K562 (cell line): ENCODE data around the gene COG4. TPM values are rescaled to one million over a fixed set of nuclear protein-coding genes. Genes with fewer than 3 reads are reported as not detected.

Source experiments
- BCL6 ChIP-seq: fragments of 250-450 bp; sonication (Bioruptor Pico); IDR thresholded peaks from 2 replicates; pipeline ENCODE4 v1.4.0; 2020
- DPF2 ChIP-seq: fragments of 450-650 bp; IDR thresholded peaks from 2 replicates; pipeline ENCODE4 v1.6.1; 2016
- EHMT2 ChIP-seq: fragments of 450-650 bp; IDR thresholded peaks from 2 replicates; pipeline ENCODE4 v1.6.1; 2018; ENCODE audit warnings: antibody characterized with exemption
- RNF2 ChIP-seq: sonication (generic); IDR thresholded peaks from 2 replicates; pipeline ENCODE4 v1.6.1; 2016
- TBP ChIP-seq: optimal IDR thresholded peaks from 2 replicates; pipeline ENCODE3; 2011; ENCODE audit warnings: low read depth, low read length, improper control_type of control experiment
- ZC3H4 ChIP-seq: sonication (generic); formaldehyde crosslinking; IDR thresholded peaks from 2 replicates; pipeline ENCODE4 v1.9.0; 2021; ENCODE audit warnings: missing genetic modification reagents, borderline replicate concordance
- polyA plus RNA-seq, 8 experiments: library from polyadenylated mRNA; depleted of rRNA in 4 of 8; stranded (reverse) in 5 of 8; unstranded in 3 of 8; fragments of >200 nt; fragmentation: Nextera tagmentation in 2 of 8; fragmentation: Illumina TruSeq in 1 of 8; extraction: Ambion mirVana in 2 of 8; extraction: Trizol in 1 of 8; gene quantifications; 2 replicates each; pipeline versions ENCODE4 v1.2.1 to v1.2.3, GENCODE V29; 2011 to 2014; ENCODE audit warnings: inconsistent platforms in 1 of 8, missing spikeins in 1 of 8
- total RNA-seq, 7 experiments: library from RNA; depleted of rRNA in 6 of 7; stranded (reverse); fragments of >200 nt in 6 of 7; fragmentation: Illumina TruSeq in 2 of 7; extraction: Trizol in 2 of 7; gene quantifications; 2 replicates each; pipeline versions ENCODE4 v1.2.1 to v1.2.3, GENCODE V29; 2011 to 2021; ENCODE audit warnings: low replicate concordance in 1 of 7
- TF ChIP-seq, protein P1 (sequence below): fragments of 250-450 bp; sonication (Bioruptor Pico); IDR thresholded peaks from 2 replicates; pipeline ENCODE4 v1.4.0; 2020; ENCODE audit warnings: mild to moderate bottlenecking, moderate library complexity
- TF ChIP-seq, protein P2 (sequence below): fragments of 250-450 bp; sonication (Bioruptor Pico); IDR thresholded peaks from 2 replicates; pipeline ENCODE4 v1.4.0; 2020
- TF ChIP-seq, protein P3 (sequence below), 2 experiments: fragments of 450-650 bp; IDR thresholded peaks; 2 replicates each; pipeline ENCODE4 v1.6.1; 2016; ENCODE audit warnings: mild to moderate bottlenecking in 2 of 2, borderline replicate concordance in 1 of 2, low read depth in 1 of 2, moderate library complexity in 1 of 2

Gene COG4
- total and polyA plus RNA-seq, 9 of the 15 experiments (the other 6 are each of a cell fraction or from before 2014, with no cell fraction given) = 13.7 to 73.9 (median 44.2) TPM

DNA sequence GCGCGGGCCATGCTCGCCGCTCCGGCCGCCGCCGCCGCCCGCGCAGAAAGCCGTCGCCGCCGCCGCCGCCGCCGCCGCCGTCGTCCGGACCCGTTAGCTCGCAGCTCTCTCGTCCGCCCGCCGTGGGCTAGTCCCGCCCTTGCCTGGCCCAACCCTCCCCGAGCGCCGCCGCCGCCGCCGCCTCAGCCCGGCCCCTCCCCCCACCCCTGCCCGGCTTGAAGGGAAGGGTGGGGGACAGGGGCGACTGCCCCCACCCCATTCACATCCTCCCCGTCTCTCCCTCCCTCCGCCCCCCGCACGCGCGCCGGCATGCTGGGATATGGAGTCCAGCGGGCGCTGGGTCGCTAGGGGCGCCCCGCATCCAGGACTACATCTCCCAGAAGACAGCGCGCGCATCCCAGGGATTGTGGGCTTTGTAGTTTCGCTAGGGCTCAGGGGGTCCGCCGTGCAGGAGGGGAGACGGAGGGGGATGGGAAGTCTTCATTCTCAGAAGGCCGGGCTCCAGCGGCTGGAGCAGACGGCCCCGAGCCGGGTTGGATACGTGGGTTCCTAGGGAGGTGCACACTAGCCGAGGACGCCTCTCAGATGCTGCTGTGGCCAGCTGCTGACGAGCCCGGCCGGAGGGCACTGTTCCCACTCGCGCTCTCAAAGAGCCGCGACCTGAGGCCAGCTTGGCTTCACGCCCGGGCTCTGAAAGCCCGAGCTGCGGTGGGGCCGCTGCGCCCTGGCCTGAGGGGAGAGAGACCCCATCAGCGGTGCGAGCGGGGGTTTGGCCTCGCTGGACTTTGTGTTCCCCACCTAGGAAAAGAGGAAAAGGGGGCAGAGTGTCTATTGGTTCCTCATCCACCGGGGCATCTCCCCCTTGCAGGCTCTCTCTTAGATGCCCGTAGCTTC, 84.1 kb downstream of the COG4 start, which contains the start of gene ST3GAL2 (continued):
- TF ChIP-seq, protein P1, sequence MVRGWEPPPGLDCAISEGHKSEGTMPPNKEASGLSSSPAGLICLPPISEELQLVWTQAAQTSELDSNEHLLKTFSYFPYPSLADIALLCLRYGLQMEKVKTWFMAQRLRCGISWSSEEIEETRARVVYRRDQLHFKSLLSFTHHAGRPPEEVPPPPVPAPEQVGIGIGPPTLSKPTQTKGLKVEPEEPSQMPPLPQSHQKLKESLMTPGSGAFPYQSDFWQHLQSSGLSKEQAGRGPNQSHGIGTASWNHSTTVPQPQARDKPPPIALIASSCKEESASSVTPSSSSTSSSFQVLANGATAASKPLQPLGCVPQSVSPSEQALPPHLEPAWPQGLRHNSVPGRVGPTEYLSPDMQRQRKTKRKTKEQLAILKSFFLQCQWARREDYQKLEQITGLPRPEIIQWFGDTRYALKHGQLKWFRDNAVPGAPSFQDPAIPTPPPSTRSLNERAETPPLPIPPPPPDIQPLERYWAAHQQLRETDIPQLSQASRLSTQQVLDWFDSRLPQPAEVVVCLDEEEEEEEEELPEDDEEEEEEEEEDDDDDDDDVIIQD (CRISPR knock-in tag) = no peak
- TF ChIP-seq, protein P2, sequence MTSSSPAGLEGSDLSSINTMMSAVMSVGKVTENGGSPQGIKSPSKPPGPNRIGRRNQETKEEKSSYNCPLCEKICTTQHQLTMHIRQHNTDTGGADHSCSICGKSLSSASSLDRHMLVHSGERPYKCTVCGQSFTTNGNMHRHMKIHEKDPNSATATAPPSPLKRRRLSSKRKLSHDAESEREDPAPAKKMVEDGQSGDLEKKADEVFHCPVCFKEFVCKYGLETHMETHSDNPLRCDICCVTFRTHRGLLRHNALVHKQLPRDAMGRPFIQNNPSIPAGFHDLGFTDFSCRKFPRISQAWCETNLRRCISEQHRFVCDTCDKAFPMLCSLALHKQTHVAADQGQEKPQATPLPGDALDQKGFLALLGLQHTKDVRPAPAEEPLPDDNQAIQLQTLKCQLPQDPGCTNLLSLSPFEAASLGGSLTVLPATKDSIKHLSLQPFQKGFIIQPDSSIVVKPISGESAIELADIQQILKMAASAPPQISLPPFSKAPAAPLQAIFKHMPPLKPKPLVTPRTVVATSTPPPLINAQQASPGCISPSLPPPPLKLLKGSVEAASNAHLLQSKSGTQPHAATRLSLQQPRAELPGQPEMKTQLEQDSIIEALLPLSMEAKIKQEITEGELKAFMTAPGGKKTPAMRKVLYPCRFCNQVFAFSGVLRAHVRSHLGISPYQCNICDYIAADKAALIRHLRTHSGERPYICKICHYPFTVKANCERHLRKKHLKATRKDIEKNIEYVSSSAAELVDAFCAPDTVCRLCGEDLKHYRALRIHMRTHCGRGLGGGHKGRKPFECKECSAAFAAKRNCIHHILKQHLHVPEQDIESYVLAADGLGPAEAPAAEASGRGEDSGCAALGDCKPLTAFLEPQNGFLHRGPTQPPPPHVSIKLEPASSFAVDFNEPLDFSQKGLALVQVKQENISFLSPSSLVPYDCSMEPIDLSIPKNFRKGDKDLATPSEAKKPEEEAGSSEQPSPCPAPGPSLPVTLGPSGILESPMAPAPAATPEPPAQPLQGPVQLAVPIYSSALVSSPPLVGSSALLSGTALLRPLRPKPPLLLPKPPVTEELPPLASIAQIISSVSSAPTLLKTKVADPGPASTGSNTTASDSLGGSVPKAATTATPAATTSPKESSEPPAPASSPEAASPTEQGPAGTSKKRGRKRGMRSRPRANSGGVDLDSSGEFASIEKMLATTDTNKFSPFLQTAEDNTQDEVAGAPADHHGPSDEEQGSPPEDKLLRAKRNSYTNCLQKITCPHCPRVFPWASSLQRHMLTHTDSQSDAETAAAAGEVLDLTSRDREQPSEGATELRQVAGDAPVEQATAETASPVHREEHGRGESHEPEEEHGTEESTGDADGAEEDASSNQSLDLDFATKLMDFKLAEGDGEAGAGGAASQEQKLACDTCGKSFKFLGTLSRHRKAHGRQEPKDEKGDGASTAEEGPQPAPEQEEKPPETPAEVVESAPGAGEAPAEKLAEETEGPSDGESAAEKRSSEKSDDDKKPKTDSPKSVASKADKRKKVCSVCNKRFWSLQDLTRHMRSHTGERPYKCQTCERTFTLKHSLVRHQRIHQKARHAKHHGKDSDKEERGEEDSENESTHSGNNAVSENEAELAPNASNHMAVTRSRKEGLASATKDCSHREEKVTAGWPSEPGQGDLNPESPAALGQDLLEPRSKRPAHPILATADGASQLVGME (CRISPR knock-in tag) = peak; percentile 63; the same call in 1 of the 2 replicates
- peak; percentile 95 for TF ChIP-seq RNF2
- TF ChIP-seq, protein P3, sequence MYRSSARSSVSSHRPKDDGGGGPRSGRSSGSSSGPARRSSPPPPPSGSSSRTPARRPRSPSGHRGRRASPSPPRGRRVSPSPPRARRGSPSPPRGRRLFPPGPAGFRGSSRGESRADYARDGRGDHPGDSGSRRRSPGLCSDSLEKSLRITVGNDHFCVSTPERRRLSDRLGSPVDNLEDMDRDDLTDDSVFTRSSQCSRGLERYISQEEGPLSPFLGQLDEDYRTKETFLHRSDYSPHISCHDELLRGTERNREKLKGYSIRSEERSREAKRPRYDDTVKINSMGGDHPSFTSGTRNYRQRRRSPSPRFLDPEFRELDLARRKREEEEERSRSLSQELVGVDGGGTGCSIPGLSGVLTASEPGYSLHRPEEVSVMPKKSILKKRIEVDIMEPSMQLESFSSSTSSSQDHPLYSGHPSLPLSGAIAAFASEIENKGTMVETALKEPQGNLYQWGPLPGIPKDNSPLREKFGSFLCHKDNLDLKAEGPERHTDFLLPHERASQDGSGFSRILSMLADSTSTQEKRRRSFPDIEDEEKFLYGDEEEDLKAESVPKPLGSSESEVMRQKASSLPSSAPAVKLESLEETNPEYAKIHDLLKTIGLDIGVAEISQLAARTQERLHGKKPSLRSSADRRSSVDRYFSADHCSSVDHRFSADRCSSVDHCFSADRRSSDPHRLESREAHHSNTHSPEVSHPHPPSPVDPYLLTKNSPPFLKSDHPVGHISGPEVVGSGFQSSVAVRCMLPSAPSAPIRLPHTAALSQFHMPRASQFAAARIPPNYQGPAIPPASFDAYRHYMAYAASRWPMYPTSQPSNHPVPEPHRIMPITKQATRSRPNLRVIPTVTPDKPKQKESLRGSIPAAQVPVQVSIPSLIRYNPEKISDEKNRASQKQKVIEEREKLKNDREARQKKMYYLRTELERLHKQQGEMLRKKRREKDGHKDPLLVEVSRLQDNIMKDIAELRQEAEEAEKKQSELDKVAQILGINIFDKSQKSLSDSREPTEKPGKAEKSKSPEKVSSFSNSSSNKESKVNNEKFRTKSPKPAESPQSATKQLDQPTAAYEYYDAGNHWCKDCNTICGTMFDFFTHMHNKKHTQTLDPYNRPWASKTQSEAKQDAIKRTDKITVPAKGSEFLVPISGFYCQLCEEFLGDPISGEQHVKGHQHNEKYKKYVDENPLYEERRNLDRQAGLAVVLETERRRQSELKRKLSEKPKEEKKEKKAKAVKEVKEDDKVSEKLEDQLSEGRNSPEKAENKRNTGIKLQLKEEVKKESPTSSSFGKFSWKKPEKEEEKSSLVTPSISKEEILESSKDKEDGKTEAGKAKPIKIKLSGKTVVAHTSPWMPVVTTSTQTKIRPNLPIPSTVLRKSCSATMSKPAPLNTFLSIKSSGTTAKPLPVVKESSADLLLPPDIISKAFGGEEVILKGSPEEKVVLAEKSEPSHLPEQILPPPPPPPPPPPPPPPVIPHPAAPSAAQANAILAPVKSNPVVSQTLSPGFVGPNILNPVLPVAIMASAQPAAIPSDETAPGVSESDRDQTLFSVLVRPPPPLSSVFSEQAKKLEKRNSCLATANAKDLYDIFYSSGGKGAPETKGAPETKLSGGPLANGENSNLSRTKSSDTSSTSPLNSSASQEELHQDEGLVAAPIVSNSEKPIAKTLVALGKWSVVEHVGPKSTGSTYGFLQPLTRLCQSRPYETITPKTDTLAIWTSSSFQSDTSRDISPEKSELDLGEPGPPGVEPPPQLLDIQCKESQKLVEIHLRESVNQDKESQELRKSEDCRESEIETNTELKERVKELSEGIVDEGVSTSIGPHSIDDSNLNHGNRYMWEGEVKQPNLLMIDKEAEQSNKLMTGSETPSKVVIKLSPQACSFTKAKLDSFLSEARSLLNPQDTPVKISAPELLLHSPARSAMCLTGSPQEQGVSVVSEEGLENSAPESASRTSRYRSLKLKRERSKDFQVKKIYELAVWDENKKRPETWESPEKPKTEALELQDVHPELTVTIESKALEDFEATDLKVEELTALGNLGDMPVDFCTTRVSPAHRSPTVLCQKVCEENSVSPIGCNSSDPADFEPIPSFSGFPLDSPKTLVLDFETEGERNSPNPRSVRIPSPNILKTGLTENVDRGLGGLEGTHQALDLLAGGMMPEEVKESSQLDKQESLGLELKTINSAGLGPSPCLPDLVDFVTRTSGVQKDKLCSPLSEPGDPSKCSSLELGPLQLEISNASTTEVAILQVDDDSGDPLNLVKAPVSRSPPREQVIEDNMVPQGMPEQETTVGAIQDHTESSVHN (IDR thresholded peaks at IDR 0.05; ENCODE audit: borderline replicate concordance in 1 of 2, low read depth in 1 of 2) = no peak
- TF ChIP-seq TBP = peak; percentile 26
- TF ChIP-seq BCL6 (CRISPR knock-in tag) = peak; percentile 89
- TF ChIP-seq DPF2 = no peak
- no peak for TF ChIP-seq EHMT2
- TF ChIP-seq ZC3H4 (CRISPR knock-in tag) = no peak
